ENCODE measurements around the gene SKOR1. TPM values are rescaled to one million over a fixed set of nuclear protein-coding genes. Genes with fewer than 3 reads are reported as not detected.

Gene SKOR1
- total RNA-seq, 1 experiment from 2014 or later: not detected

DNA sequence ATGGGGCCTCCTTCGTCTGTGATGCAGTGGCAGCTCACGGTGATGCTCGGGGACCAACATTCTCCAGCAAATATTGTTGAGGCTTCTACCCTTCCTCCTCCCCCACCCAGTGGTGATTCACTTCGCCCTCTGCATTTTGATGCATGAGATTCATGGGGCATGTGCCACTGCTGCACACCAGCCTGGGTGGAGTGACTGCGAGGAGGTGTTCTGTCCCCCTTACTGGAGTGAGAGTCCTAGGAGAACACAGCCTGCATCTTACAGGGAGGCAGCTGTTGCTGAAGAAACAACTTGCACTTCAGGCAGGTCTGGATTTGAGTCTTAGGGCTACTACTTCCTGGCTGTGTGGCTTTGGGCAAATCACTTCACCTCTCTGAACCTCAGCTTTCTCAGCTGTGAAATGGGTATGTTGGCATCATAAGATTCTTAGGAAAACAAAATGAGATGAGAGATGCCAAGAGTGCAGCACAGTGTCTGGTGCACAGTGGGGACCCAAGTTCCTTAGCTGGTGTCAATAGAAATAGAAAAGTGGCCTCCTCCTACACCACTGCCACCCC, 10.2 kb upstream of the SKOR1 start:
- DNase-seq (ENCODE audit: low read depth): no peak

DNA sequence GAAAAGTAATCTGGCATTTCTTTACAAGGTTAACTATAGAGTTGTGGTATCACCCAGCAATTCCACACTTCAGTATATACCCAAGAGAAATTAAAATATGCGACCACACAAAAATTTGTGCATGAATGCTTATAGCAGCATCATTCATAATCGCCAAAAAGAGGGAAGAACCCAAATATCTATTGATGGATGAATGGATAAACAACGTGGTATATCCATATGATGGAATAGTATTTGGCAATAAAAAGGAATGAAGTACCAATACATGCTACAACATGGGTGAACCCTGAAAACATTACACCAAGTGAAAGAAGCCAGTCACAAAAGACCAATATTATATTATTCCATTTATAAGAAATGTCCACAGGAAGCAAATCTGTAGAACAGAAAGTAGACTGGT, 8.6 kb upstream of the SKOR1 start:
- DNase-seq (ENCODE audit: low read depth): no peak

DNA sequence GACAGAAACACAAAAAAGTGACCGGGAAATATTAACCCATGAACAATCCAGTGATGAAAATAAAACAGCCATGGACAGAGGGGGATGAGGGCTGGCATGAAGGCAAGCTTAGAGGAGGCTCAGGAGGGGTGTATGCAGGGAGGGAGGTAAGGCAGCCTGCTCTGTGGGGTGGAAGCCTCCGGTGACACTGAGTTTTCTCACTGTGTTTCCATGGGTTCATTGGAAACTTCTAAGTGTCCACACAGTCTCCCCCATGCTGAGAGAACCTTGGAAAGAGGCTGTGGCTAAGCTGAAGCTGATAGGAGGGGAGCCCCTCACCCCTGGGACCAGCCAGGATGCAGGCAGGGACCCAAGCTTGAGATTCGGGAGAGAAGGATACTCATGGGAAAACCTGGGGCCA, 6.8 kb upstream of the SKOR1 start:
- DNase-seq (ENCODE audit: low read depth): no peak

DNA sequence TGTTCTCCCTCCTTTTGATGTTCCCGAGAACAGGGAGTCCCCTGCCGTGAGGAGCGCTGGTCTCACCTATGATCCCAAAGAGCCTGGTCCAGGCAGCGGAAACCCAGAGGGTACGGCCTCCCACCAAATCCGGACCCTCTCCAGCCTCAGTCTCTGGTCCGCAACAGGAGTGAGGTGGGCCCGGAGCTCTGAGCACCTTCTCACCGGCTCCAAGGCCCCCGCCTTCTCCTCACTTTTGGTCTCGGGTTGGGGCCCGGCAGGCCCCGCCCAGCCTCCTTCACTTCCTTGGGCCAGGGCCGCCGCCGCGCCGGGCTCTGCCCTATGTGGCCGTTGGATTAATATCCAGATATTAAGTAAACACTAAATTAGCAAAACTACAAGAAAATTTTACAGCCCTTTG, 5.7 kb upstream of the SKOR1 start:
- no peak for DNase-seq (ENCODE audit: low read depth)

DNA sequence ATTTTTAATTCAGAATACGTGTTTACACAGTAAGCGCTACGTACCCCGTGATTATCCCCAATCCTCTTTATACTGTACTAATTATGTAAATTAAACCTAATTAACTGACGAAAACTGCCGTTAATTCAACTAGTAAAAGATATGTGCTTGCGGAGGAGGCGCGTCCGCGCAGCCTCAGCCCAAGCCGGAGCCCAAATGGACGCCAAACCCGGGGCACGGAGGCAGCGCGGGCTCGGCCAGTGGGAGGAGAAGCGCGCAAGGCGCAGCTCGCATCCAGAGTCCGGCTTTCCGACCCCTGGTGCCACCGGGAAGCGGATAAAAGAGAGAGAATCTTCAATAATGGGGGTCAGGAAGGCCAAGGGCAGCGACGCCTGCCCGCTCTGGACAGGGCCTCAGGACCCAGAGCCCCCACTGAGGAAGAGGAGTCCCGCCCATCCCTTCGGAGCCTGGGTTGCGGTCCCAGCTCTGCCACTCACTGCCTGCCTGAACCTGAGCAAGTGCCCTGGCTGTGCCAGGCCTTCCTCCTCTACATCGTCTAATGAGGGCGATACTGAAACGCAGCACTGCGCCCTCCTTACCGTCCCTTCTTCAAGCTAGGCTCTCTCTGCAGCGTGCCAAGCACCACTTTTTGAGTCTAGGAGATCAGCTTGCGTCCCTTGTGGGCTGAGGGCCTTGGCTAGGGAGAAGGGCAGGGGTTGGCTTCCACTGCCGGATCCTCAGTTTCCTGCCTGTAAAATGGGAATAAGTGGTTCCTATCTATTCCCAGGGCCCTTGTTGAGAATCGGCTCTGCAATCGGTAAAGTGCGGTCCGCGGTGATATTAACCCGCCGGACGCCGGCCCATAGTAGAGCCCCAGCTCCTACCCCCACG, 5.0 kb upstream of the SKOR1 start:
- no peak for DNase-seq (ENCODE audit: low read depth)

DNA sequence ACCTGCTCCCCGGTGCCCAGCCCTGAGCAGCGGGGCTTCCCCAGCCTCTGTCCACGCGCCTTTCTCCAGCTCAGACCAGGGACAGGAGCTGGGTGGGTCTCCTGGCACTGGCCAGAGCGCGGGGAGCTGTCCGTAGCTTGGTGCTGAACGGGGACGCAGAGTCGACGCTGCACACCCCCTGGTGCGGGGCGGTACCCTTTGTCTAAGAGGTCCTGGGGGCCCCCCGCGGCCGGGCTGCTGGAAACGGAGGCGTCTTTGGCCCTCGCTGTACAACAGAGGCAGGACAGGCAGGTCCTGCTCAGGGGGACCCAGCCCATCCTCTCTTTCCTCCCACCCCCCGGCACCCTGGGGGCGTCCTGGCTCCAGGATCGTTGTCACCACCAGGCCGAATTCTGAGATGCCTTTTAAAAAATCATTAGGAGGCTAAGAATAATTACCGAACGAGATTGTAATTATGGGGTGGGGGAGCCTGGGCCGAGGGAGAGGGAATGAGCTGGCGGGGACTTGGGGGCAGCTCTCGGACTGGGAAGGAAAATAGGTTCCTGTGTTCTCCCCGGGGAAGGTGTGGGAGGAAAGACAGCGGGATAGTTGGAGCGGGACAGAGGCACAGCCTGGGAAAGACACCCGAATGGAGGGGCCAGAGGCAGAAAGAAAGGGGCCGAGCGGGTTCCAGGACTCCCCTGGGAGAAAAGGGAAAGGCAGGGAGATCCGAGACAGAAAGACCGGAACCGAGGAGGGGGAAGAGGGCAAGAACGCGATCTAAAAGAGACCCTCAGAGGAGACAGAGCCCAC, 4.1 kb upstream of the SKOR1 start:
- no peak for DNase-seq (ENCODE audit: low read depth)

DNA sequence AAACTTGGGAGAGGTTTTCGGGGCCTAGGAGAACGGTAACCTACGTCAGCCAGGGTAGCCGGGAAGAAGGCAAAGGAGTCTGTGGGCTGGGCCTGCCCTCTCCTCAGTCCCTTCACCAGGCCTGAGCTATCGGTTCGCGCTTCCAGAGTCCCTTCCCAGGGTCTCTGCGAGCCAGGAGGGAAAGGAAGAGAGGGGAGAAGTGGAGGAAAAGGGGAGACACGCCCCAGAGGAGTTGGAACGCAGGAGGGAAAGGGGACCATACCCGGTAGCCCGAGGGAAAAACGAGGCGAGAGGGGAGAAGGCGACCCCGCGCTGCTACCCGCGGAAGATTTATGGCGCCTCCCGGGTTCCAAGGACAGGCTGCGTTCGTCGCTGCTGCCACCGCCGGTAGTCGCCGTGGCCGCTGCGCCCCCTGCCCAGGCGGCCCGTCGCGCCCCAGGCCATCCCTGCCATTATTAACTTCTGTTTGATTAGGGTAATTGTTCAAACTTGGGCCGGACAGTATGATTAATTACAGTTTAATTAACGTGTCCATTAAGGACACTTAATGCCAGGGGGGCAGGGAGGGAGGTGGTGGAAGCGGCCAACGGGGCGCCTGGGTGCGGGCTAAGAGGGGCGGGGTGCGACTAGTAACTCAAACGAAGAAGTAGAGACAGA, 3.4 kb upstream of the SKOR1 start:
- no peak for DNase-seq (ENCODE audit: low read depth)

DNA sequence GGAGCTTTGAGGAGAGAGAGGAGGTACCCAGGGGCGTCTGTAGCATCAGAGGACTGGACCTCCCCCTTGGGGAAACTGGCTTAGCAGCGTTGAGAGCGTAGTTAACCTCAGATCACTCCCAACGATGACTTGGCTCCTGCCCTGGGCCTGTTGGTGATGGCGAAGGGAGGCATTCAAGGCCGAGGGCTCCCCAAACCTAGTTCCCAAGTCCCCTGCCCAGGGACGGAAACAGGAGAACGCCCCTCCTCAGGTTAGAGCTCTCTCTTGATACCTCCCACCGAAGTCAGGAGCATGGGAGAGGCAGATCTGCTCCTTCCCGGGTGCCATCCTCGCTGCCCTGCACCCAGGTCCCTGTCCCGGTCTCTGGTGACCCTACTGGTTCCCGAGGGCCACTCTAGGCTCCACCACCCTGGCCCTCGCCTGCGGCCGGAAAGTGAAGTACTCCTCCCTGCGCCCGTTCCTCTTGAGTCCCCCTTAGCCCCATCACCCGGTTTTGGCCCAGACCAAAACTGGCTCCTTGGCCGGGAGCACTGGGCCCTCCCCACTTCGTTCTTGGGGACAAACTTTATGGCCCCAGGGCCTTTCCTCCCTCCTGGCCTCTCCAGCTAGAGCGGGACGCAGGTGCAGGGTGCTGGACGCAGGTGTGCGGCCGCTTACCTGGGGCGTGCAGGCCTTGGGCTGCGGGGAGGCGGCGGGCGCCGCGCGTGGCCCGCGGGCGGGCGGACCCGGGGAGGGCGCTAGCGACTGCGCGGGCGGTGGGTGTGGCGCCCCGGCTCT, 2.6 kb upstream of the SKOR1 start:
- no peak for DNase-seq (ENCODE audit: low read depth)

DNA sequence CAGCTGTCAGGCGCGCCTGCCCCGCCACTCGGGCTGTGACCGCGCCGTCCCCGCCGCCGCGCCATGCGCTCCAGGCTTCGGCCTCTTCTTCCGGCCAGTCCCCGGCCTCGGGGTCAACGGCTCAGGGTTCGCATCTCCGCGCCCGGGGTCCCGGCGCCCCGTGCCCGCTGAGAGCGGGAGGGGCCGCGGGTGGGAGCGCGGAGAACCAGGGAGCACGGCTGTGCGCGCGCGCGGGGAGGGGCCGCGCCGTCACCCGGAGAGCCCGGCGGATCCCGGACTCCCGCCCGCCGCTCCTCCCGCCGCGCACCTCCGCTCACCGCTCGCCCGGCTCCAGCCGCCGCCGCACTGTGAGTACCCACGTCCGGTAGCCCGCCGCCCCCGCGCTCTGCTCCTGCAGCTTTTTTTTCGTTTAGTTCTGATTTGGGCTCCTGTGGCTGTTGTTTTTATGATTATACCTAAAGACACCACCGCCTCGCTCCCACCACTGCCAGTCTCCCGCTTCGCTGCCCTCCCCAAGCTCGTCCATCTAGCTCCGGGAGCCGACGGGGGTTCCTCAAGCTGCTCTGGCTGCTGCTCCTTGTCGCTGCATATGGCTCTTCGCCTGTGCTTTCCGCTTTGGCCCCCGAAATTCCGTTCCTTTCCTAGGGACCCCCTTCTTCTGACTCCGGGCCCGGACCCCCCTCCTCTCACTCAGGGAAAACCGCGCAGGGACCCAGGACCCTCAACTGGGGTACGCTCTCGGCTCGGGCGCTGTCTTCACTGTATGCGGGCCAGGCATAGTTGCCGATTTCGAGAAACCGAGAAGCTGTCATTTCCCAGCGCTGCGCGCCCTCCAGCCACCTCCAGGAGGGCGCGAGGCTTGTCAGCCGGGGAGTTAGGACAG, 1.8 kb upstream of the SKOR1 start:
- DNase-seq (ENCODE audit: low read depth): no peak

DNA sequence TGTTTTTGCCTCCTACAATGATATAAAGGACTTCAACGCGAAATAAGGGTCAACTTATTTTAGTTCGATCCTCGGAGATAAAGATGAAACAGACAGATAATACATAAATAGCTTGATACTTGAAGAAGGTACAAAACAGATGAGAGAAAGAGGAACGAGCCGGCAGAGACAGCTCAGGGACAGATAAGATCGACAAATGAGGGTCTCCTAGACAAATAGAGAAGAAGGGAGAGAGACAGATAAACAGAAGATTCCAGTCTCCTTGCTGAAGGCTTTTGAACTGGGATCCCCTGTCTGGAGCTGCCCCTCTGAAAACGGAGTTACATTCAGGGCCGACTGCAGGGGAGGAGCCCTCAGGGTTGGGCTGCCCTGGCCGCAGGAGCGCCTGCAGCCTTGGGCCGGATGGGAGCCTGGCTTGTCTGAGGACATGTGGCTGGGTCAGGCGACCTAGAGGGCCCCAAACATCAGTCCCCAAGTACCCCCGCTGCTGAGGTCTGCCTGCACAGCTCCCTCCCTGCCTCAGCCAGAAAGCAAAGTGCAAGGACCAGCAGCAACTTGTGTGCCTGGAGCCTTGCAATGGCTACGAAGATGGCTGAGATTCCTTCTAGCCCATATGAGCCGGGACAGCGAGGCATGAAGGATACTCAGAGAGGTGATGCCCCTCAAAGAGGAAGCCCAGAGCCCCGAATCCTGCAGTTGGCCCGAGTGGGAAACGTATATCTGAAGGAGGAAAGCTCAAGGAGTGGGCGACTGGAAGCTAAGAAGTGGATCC, 926 bp upstream of the SKOR1 start:
- no peak for DNase-seq (ENCODE audit: low read depth)

DNA sequence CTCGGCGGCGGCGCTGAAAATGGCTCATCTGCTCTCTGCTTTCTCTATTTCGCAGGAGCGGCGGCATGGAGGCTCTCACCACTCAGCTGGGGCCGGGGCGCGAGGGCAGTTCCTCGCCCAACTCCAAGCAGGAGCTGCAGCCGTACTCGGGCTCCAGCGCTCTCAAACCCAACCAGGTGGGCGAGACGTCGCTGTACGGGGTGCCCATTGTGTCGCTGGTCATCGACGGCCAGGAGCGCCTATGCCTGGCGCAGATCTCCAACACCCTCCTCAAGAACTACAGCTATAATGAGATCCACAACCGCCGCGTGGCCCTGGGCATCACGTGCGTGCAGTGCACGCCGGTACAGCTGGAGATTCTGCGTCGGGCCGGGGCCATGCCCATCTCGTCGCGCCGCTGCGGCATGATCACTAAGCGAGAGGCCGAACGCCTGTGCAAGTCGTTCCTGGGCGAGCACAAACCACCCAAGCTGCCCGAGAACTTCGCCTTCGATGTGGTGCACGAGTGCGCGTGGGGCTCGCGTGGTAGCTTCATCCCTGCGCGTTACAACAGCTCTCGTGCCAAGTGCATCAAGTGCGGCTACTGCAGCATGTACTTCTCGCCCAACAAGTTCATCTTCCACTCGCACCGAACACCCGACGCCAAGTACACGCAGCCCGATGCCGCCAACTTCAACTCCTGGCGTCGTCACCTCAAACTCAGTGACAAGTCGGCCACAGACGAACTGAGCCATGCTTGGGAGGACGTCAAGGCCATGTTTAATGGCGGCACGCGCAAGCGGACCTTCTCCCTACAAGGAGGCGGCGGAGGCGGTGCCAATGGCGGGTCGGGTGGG, 790 bp downstream of the SKOR1 start:
- no peak for DNase-seq (ENCODE audit: low read depth)

DNA sequence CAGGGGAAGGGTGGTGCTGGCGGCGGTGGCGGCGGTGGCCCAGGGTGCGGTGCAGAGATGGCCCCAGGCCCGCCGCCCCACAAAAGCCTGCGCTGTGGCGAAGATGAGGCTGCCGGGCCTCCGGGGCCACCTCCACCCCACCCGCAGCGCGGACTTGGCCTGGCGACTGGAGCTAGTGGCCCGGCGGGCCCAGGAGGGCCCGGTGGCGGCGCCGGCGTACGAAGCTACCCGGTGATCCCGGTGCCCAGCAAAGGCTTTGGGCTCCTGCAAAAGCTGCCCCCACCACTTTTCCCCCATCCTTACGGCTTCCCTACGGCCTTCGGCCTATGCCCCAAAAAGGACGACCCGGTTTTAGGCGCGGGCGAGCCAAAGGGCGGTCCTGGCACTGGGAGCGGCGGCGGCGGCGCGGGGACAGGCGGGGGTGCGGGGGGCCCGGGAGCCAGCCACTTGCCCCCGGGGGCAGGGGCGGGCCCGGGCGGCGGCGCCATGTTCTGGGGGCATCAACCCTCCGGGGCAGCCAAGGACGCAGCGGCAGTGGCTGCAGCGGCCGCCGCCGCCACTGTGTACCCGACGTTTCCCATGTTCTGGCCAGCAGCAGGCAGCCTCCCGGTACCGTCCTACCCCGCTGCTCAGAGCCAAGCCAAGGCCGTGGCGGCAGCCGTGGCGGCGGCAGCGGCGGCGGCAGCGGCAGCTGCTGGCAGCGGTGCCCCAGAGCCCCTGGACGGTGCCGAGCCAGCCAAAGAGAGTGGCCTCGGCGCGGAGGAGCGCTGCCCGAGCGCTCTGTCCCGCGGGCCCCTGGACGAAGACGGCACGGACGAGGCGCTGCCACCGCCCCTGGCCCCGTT, 1.6 kb downstream of the SKOR1 start:
- DNase-seq (ENCODE audit: low read depth): no peak

DNA sequence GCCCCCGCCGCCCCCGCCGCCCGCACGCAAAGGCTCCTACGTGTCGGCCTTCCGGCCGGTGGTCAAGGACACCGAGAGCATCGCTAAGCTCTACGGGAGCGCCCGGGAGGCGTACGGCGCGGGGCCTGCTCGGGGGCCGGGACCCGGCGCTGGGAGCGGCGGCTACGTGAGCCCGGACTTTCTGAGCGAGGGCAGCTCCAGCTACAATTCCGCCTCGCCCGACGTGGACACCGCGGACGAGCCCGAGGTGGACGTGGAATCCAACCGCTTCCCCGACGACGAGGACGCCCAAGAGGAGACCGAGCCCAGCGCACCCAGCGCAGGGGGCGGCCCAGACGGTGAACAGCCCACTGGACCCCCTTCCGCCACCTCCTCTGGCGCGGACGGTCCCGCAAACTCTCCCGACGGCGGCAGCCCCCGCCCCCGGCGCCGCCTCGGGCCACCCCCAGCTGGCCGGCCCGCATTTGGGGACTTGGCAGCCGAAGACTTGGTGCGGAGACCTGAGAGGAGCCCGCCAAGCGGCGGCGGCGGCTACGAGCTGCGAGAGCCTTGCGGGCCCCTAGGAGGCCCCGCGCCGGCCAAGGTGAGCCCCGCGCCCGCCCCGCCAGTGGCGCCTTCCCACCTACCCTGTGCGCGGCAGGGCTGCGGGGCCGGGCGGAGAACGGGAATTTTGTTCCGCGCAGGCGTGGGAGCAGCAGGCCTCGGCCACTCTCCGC, 2.4 kb downstream of the SKOR1 start:
- no peak for DNase-seq (ENCODE audit: low read depth)

DNA sequence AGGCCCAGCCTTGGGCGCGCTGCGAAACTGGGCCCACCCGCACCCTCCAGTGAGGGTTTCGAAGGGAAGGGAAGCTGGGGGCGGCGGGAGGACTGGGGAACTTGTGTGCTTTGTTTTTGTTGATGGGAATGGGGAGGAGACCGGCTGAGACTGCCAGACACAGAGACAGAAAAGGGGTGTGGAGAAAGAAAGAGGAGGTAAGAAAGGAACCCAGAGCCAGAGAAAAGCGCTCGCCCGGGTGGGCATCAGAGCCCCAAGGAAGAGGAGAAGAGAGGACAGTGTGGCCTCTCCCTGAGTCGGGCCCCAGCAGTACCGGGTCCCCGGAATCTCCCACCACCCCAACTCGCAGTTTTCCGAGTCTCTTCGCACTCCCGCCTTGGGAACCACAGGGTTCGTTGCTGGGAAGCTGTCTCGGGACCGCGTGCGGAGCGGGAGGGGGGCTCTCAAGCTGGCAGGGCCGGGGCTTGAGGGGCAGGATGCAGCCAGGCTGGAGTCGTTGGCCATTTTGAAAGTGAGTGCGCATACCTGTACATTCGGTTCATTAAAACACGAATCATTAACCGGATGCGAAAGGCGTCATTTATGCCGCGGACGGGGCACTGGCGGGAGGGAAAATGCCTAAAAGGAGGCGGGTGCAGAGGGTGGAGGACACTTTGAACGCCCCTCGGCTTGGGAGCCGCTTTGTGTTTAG, 3.1 kb downstream of the SKOR1 start:
- DNase-seq (ENCODE audit: low read depth): no peak

DNA sequence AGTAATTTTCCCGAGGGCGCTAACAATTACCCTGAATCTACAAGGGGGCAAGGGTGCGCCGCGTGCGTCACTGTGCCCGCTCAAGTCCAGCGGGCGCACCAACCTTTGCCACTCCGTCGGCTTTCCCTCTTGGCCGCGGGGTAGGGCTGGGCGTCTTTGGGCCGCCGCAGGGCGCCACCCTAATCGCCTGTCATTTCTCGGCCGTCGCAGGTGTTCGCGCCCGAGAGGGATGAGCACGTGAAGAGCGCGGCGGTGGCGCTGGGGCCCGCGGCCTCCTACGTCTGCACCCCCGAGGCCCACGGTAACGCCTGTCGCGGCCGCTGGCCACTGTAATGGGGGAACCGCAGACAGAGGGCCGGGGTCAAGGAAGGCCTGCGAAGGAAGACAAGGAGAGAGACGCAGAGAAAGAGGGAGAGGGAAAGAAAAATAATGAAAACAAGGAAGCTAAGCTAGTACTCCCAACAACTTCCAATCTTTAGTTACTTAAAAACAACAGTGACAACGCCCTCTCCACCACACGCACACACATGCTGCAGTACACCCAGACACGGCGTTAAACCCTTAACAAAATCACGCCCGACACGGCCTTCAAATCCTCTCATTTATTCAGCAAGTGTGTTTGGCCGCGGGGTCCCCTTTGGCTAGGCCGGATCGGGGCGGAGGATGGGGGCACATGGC, 3.8 kb downstream of the SKOR1 start:
- no peak for DNase-seq (ENCODE audit: low read depth)
